Body of pancreas (tissue), 4 donors: ENCODE data around the gene SORCS2.

ENCODE experiments used
- CTCF ChIP-seq, 7 experiments: fragments of 450-650 bp in 4 of 7; fragments of 200-600 bp in 3 of 7; sonication (generic) in 3 of 7; IDR thresholded peaks; one replicate each; pipeline ENCODE4 v1.5.1; 2016 to 2019; ENCODE audit warnings: antibody characterized with exemption in 7 of 7
- POLR2A ChIP-seq, 3 donors: fragments of 450-650 bp; IDR thresholded peaks; one replicate each; pipeline ENCODE4 v1.6.1; 2016; ENCODE audit warnings: antibody characterized with exemption in 3 of 3, mild to moderate bottlenecking in 2 of 3

- TF ChIP-seq CTCF (IDR thresholded peaks at IDR 0.05) = no peak
- no peak for TF ChIP-seq POLR2A (IDR thresholded peaks at IDR 0.05)
These were observed 331.2 kb downstream of the SORCS2 start for GRCh38 chr4:7523526-7523925.
